CD14-positive monocyte (primary cell): Measurements from ENCODE around the gene ATP5F1E. TPM values are rescaled to one million over a fixed set of nuclear protein-coding genes. Genes with fewer than 3 reads are reported as not detected.

Experiments used
- DNase-seq, 3 donors: peaks; one replicate each; pipeline ENCODE4 v3.0.0-alpha.2; 2011 to 2022
- H2AFZ ChIP-seq: 2 replicates; pipeline ENCODE4 v1.6.0; 2012; ENCODE audit warnings: mild to moderate bottlenecking, low read depth, low read length, inconsistent platforms; ENCODE audit not compliant: insufficient read depth, poor library complexity, severe bottlenecking
- H3K27ac ChIP-seq, 2 donors: 1 replicate in 1 of 2; 2 replicates in 1 of 2; pipeline ENCODE4 v1.5.1; 2012 to 2013; ENCODE audit warnings: low read length in 2 of 2, control low read depth in 1 of 2, inconsistent platforms in 1 of 2, low read depth in 1 of 2, mild to moderate bottlenecking in 1 of 2
- H3K27me3 ChIP-seq, 2 donors: one replicate each; pipeline versions ENCODE4 v1.6.0 to v1.6.1; 2011 to 2013; ENCODE audit warnings: low read length in 2 of 2; ENCODE audit not compliant: control insufficient read depth in 2 of 2, insufficient read depth in 2 of 2
- H3K36me3 ChIP-seq, 2 donors: replicated peaks in 1 of 2; 1 replicate in 1 of 2; 2 replicates in 1 of 2; pipeline versions ENCODE4 v1.5.1 to v1.6.1; 2012 to 2013; ENCODE audit warnings: low read length in 2 of 2, control low read depth in 1 of 2, inconsistent platforms in 1 of 2, mild to moderate bottlenecking in 1 of 2; ENCODE audit not compliant: insufficient read depth in 2 of 2, control insufficient read depth in 1 of 2
- H3K4me1 ChIP-seq, 2 donors: 1 replicate in 1 of 2; 2 replicates in 1 of 2; pipeline versions ENCODE4 v1.5.1 to v1.6.1; 2012 to 2013; ENCODE audit warnings: low read length in 2 of 2, control low read depth in 1 of 2, inconsistent platforms in 1 of 2, mild to moderate bottlenecking in 1 of 2, moderate library complexity in 1 of 2; ENCODE audit not compliant: insufficient read depth in 2 of 2, control insufficient read depth in 1 of 2
- H3K4me2 ChIP-seq: replicated peaks from 2 replicates; pipeline ENCODE3; 2012; ENCODE audit warnings: low read length, moderate library complexity, mild to moderate bottlenecking; ENCODE audit not compliant: poor library complexity, severe bottlenecking; ENCODE audit errors: extremely low read depth
- H3K4me3 ChIP-seq, 3 experiments: fragments of 200-600 bp in 1 of 3; sonication (generic) in 1 of 3; replicated peaks in 1 of 3; 1 replicate in 2 of 3; 2 replicates in 1 of 3; pipeline ENCODE4 v1.5.1; 2011 to 2013; ENCODE audit warnings: low read length in 3 of 3, mild to moderate bottlenecking in 3 of 3, control low read depth in 2 of 3, low read depth in 2 of 3, inconsistent platforms in 1 of 3, moderate library complexity in 1 of 3
- H3K79me2 ChIP-seq: 2 replicates; pipeline ENCODE4 v1.6.0; 2012; ENCODE audit warnings: mild to moderate bottlenecking, control low read depth, inconsistent platforms, low read length, moderate library complexity; ENCODE audit not compliant: insufficient read depth
- H3K9ac ChIP-seq: 2 replicates; pipeline ENCODE4 v1.6.0; 2017; ENCODE audit warnings: low read length, mild to moderate bottlenecking; ENCODE audit not compliant: insufficient read depth, poor library complexity, severe bottlenecking
- H3K9me3 ChIP-seq, 2 donors: replicated peaks in 1 of 2; 1 replicate in 1 of 2; 2 replicates in 1 of 2; pipeline versions ENCODE4 v1.5.1 to v1.6.1; 2012 to 2013; ENCODE audit warnings: low read length in 2 of 2, control low read depth in 1 of 2; ENCODE audit not compliant: control insufficient read depth in 1 of 2, insufficient read depth in 1 of 2
- H4K20me1 ChIP-seq: 2 replicates; pipeline ENCODE4 v1.6.0; 2012; ENCODE audit warnings: mild to moderate bottlenecking, low read length, control low read depth, moderate library complexity; ENCODE audit not compliant: insufficient read depth
- H3K27ac Mint-ChIP-seq, 7 donors: one replicate each; pipeline ENCODE4 v1.8.0; 2020; ENCODE audit warnings: mild to moderate bottlenecking in 7 of 7, mixed read lengths in 7 of 7, moderate library complexity in 6 of 7, inconsistent platforms in 2 of 7
- H3K27me3 Mint-ChIP-seq, 3 donors: one replicate each; pipeline ENCODE4 v1.8.0; 2021 to 2022; ENCODE audit warnings: low read depth in 3 of 3, mild to moderate bottlenecking in 3 of 3, mixed read lengths in 3 of 3, moderate library complexity in 3 of 3, inconsistent platforms in 1 of 3
- H3K36me3 Mint-ChIP-seq, 2 donors: one replicate each; pipeline ENCODE4 v1.8.0; 2020; ENCODE audit warnings: mixed read lengths in 2 of 2, inconsistent platforms in 1 of 2, mild to moderate bottlenecking in 1 of 2
- H3K4me1 Mint-ChIP-seq: one replicate; pipeline ENCODE4 v1.8.0; 2020; ENCODE audit warnings: mild to moderate bottlenecking, mixed read lengths
- H3K4me3 Mint-ChIP-seq, 2 donors: one replicate each; pipeline ENCODE4 v1.8.0; 2020; ENCODE audit warnings: mild to moderate bottlenecking in 2 of 2, mixed read lengths in 2 of 2, moderate library complexity in 1 of 2
- H3K9me3 Mint-ChIP-seq, 7 donors: one replicate each; pipeline ENCODE4 v1.8.0; 2020 to 2022; ENCODE audit warnings: mixed read lengths in 7 of 7, mild to moderate bottlenecking in 6 of 7, moderate library complexity in 6 of 7, inconsistent platforms in 2 of 7
- WGBS: methylation state at CpG from one replicate; pipeline ENCODE4 v1.1.5; 2013; ENCODE audit warnings: missing lambda C conversion rate; ENCODE audit not compliant: insufficient coverage; 5-methylcytosine and 5-hydroxymethylcytosine counted together
- intact Hi-C, 2 donors: fragments of 100-400 bp; cut with micrococcal nuclease; formaldehyde crosslinking; loops; one replicate each; pipeline versions ENCODE4 v1.15.0 to v1.15.1; 2023
- polyA plus RNA-seq, 3 donors: library from polyadenylated mRNA; depleted of rRNA in 1 of 3; unstranded in 2 of 3; stranded (reverse) in 1 of 3; fragments of 300-500 nt in 2 of 3; fragments of >200 nt in 1 of 3; fragmentation: Illumina TruSeq in 2 of 3; gene quantifications; 1 replicate in 2 of 3; 2 replicates in 1 of 3; pipeline ENCODE4 v1.2.3, GENCODE V29; 2012 to 2021
- TF ChIP-seq, protein P1 (sequence below): fragments of 200-600 bp; IDR thresholded peaks from one replicate; pipeline ENCODE4 v1.8.0; 2022; ENCODE audit warnings: antibody characterized with exemption, mild to moderate bottlenecking

ATP5F1E gene
- polyA plus RNA-seq, 3 donors, result 39.0 to 105 (median 102) TPM

DNA sequence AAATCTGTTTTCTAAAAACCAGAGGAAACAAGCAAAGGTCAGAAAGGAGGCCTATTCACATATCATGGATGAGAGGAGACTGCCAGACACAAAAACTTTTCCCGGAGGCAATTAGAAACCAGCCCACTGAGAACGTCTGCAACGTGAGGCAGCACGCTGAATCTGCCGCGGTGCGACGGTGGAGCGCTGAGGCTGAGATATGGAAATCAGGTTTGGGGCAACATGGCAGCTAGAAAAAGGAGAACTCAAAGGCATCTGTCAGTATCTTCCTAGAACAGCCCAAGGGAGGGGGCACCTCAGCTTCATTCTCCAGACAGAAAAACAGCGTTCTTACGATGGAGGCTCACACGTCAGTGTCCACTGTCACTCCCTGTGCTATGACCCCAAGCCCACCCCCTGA is 5.3 kb upstream of the ATP5F1E start:
- no peak for DNase-seq
- Histone ChIP-seq H3K4me3 (no peak overlapping the region), H2AFZ (no peak overlapping the region), H3K27ac (no peak overlapping the region), H3K79me2 (peaks cover 55% of the 10 kb centered on the region), H3K4me1 (peaks cover 19 to 31% of the 10 kb centered on the region in 2 donors), H3K9ac (no peak overlapping the region), H3K9me3 (no peaks in the 10 kb centered on the region), H4K20me1 (peaks cover 42% of the 10 kb centered on the region), H3K27me3 (no peaks in the 10 kb centered on the region), H3K4me2 (no peak overlapping the region), H3K36me3 (peaks cover 37 to 61% of the 10 kb centered on the region in 2 donors)
- Mint-ChIP-seq H3K27ac (no peak overlapping the region), H3K36me3 (peaks cover 52 to 55% of the 10 kb centered on the region in 2 donors), H3K4me3 (no peak overlapping the region), H3K9me3 (no peaks in the 10 kb centered on the region), H3K4me1 (peaks cover 31% of the 10 kb centered on the region), H3K27me3 (peaks cover 0 to 2% (median 0%) of the 10 kb centered on the region in 3 donors)
- 98% methylated on average over 12 of the region's 12 CpGs for WGBS
- intact Hi-C loops, result loop anchor here (10.0 kb wide), 2 partner anchors 53 to 143 kb away; partner anchors contain the start of gene NELFCD (in 1 of the 2)
- TF ChIP-seq, protein P1, sequence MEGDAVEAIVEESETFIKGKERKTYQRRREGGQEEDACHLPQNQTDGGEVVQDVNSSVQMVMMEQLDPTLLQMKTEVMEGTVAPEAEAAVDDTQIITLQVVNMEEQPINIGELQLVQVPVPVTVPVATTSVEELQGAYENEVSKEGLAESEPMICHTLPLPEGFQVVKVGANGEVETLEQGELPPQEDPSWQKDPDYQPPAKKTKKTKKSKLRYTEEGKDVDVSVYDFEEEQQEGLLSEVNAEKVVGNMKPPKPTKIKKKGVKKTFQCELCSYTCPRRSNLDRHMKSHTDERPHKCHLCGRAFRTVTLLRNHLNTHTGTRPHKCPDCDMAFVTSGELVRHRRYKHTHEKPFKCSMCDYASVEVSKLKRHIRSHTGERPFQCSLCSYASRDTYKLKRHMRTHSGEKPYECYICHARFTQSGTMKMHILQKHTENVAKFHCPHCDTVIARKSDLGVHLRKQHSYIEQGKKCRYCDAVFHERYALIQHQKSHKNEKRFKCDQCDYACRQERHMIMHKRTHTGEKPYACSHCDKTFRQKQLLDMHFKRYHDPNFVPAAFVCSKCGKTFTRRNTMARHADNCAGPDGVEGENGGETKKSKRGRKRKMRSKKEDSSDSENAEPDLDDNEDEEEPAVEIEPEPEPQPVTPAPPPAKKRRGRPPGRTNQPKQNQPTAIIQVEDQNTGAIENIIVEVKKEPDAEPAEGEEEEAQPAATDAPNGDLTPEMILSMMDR, result no peak

DNA sequence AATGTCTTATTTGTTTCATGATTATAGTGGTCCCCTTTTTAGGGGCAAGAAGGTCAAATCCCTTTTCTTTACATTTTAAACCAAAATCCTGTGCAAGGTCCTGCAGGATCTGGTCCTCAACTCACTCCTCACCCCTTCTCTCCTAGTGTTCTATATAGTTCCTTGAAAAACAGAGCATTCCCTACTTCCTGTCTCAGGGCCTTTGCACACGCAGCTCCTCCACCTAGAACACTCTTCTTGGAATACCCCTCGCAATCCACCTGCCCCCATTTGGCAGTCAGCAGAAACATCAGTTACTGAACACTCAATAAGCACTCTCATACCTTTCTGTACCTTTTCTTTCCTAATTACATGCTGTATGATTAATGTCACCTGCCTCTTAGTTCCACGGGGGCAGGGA is 3.2 kb upstream of the ATP5F1E start:
- peaks cover 49 to 52% of the 10 kb centered on the region in 2 donors for H3K36me3 Mint-ChIP-seq
- no peak overlapping the region for H3K9ac ChIP-seq
- H3K27ac ChIP-seq, result no peak overlapping the region
- no peak overlapping the region for H3K27ac Mint-ChIP-seq
- H3K4me3 ChIP-seq, result no peak overlapping the region
- no peak overlapping the region for H2AFZ ChIP-seq
- peaks cover 39% of the 10 kb centered on the region for H4K20me1 ChIP-seq
- no peaks in the 10 kb centered on the region for H3K9me3 Mint-ChIP-seq
- H3K4me1 Mint-ChIP-seq, result peaks cover 27% of the 10 kb centered on the region
- H3K4me1 ChIP-seq, result peaks cover 14 to 25% of the 10 kb centered on the region in 2 donors
- H3K27me3 Mint-ChIP-seq, result peaks cover 0 to 2% (median 0%) of the 10 kb centered on the region in 3 donors
- H3K4me3 Mint-ChIP-seq, result no peak overlapping the region
- no peaks in the 10 kb centered on the region for H3K9me3 ChIP-seq
- H3K36me3 ChIP-seq, result peaks cover 37 to 57% of the 10 kb centered on the region in 2 donors
- no peak for DNase-seq
- H3K27me3 ChIP-seq, result no peaks in the 10 kb centered on the region
- no peak overlapping the region for H3K4me2 ChIP-seq
- WGBS, result 97% methylated on average over 2 of the region's 3 CpGs
- H3K79me2 ChIP-seq, result peaks cover 53% of the 10 kb centered on the region
- intact Hi-C loops, result loop anchor here (10.0 kb wide), 2 partner anchors 51 to 141 kb away; partner anchors contain the start of gene NELFCD (in 1 of the 2)
- TF ChIP-seq, protein P1, result no peak
